Neural cell (in vitro differentiated cells): ENCODE measurements around the gene COQ9.

Source experiments
- EZH2 ChIP-seq: fragments of 200-600, 300-800 bp; shearing (Covaris generic), sonication (generic); IDR thresholded peaks from 2 replicates; pipeline ENCODE4 v1.6.1; 2014; ENCODE audit warnings: antibody characterized with exemption, low read length, borderline replicate concordance, mild to moderate bottlenecking; ENCODE audit not compliant: insufficient read depth, poor library complexity, severe bottlenecking
- POLR2AphosphoS5 ChIP-seq: IDR thresholded peaks from 2 replicates; pipeline ENCODE4 v1.6.1; 2012
- TF ChIP-seq, protein P1 (sequence below): fragments of 450-650 bp; IDR thresholded peaks from 2 replicates; pipeline ENCODE4 v1.5.1; 2014; ENCODE audit warnings: antibody characterized with exemption, mild to moderate bottlenecking, moderate library complexity; ENCODE audit not compliant: poor library complexity, severe bottlenecking

DNA sequence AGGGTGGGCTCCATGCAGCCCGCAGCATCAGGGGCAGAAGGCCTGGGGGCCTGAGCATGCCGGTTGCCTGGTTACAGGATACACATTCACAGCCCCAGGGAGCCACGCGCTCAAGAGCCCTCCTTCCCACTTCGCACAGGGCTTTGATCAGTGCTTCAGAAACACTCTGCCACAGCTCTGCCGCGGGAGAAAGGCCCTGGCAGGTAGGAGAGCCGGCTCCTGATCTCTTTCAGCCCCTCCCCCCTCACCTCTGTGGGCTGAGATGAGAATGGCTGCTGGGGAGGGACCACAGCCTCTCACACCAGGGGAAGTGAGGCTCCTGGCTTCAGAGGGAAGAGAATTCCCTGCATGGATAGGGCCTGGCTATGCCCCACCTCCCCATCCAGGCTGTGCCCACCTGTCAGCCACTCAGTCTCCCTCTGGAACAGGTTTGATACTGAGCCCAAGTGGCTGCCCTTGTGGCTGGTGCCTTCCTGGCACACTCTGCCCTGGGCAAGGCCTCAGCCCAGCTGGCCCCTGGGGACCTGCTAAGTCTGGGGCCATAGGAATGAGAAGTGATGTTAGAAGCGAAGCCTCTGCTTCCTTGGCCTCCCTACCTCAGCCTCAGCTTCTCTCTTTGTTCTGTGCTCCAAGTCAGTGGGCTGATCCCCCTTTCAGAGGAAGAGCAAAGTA, 30.4 kb downstream of the COQ9 start:
- TF ChIP-seq, protein P1, sequence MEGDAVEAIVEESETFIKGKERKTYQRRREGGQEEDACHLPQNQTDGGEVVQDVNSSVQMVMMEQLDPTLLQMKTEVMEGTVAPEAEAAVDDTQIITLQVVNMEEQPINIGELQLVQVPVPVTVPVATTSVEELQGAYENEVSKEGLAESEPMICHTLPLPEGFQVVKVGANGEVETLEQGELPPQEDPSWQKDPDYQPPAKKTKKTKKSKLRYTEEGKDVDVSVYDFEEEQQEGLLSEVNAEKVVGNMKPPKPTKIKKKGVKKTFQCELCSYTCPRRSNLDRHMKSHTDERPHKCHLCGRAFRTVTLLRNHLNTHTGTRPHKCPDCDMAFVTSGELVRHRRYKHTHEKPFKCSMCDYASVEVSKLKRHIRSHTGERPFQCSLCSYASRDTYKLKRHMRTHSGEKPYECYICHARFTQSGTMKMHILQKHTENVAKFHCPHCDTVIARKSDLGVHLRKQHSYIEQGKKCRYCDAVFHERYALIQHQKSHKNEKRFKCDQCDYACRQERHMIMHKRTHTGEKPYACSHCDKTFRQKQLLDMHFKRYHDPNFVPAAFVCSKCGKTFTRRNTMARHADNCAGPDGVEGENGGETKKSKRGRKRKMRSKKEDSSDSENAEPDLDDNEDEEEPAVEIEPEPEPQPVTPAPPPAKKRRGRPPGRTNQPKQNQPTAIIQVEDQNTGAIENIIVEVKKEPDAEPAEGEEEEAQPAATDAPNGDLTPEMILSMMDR, result no peak
- TF ChIP-seq EZH2, result no peak
- no peak for TF ChIP-seq POLR2AphosphoS5
